ENCODE measurements around the gene NTRK1.

DNA sequence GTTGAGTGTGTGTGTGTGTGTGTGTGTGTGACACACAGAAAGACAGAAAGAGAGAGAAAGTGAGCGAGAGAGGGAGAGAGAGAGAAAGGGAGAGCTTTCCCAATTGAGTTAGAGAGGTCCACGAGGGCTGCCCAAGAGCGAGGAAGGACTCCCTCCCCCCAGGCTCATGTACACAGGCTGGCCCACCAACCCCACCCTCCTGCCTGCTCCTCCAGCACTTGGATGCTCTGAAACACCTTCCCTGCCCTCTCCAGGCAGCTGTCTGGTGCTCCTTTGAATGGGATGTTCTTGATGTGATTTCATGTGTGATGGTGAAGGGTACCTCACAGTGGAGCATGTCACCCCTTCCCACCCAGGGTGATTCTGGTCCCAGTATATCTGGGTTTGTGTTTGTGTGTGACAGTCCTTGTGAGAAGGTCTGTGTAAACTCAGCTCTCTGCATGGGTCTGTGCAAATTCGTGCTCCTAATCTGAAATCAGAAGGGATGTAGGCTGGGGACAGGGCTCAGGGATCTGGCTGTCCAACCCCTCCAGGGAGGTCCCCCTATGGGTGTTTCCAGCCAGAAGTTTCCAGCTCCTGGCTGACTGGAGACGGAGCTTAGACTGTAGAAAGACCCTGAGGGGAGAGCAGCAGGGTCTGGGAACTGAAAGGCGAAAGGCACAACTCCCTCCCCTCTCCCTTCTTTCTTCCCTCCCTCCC is 26.1 kb downstream of the NTRK1 start:
- TF ChIP-seq NFRKB (IDR thresholded peaks at IDR 0.05) (no peak), BHLHE40 (IDR thresholded peaks at IDR 0.05; ENCODE audit: borderline replicate concordance) (no peak), SP1 (IDR thresholded peaks at IDR 0.05) (no peak), TARDBP (IDR thresholded peaks at IDR 0.05) (no peak), FOXA1 (IDR thresholded peaks at IDR 0.05) (no peak), SUZ12 (IDR thresholded peaks at IDR 0.05) (no peak), FOXM1 (IDR thresholded peaks at IDR 0.05; ENCODE audit: borderline replicate concordance) (no peak), ELF4 (IDR thresholded peaks at IDR 0.05) (no peak), FOXK2 (IDR thresholded peaks at IDR 0.05) (no peak), HDGF (IDR thresholded peaks at IDR 0.05; ENCODE audit: borderline replicate concordance) (no peak), L3MBTL2 (conservative IDR thresholded peaks at IDR 0.05) (no peak)
